ENCODE measurements around the gene SIT1.

GRCh38 chr9:35679091-35679490 lies 28.4 kb upstream of the SIT1 start:
- TF ChIP-seq CTCF (IDR thresholded peaks at IDR 0.05): no peak
- no peak for TF ChIP-seq POLR2A (IDR thresholded peaks at IDR 0.05)
- TF ChIP-seq POLR2AphosphoS5 (IDR thresholded peaks at IDR 0.05; ENCODE audit: insufficient read depth in 1 of 2, low read depth in 1 of 2): no peak
